Breast epithelium (tissue), 4 donors: Measurements from ENCODE around the gene FARP1. TPM values are rescaled to one million over a fixed set of nuclear protein-coding genes. Genes with fewer than 3 reads are reported as not detected.

Experiments
- DNase-seq, 2 donors: peaks; one replicate each; pipeline ENCODE4 v3.0.0-alpha.2; 2019; ENCODE audit warnings: low spot score in 2 of 2
- H3K27ac ChIP-seq, 2 donors: fragments of 200-600 bp; sonication (generic) in 1 of 2; one replicate each; pipeline ENCODE4 v1.5.1; 2016 to 2019; ENCODE audit warnings: mild to moderate bottlenecking in 1 of 2
- H3K27me3 ChIP-seq, 2 donors: fragments of 200-600 bp; sonication (generic) in 1 of 2; one replicate each; pipeline versions ENCODE4 v1.5.1 to v1.6.0; 2017 to 2019; ENCODE audit warnings: control low read depth in 1 of 2, mild to moderate bottlenecking in 1 of 2
- H3K36me3 ChIP-seq: fragments of 200-600 bp; one replicate; pipeline ENCODE4 v1.5.1; 2019
- H3K4me1 ChIP-seq, 2 donors: fragments of 200-600 bp; sonication (generic); one replicate each; pipeline ENCODE4 v1.5.1; 2016 to 2019; ENCODE audit warnings: control low read depth in 1 of 2
- H3K4me3 ChIP-seq, 3 donors: fragments of 200-600 bp; sonication (generic); 1 replicate in 2 of 3; 2 replicates in 1 of 3; pipeline ENCODE4 v1.5.1; 2016 to 2019; ENCODE audit warnings: mild to moderate bottlenecking in 3 of 3, moderate library complexity in 2 of 3
- H3K9me3 ChIP-seq, 2 donors: fragments of 200-600 bp; sonication (generic) in 1 of 2; one replicate each; pipeline ENCODE4 v1.5.1; 2016 to 2019; ENCODE audit warnings: control low read depth in 1 of 2
- POLR2A ChIP-seq: fragments of 450-650 bp; IDR thresholded peaks from one replicate; pipeline ENCODE4 v1.6.1; 2016; ENCODE audit warnings: antibody characterized with exemption, mild to moderate bottlenecking, moderate library complexity
- POLR2AphosphoS5 ChIP-seq, 3 donors: sonication (generic); formaldehyde crosslinking; IDR thresholded peaks; one replicate each; pipeline ENCODE4 v1.6.1; 2017; ENCODE audit warnings: antibody characterized with exemption in 3 of 3
- intact Hi-C: fragments of 100-400 bp; cut with DNase I; formaldehyde crosslinking; loops from one replicate; pipeline ENCODE4 v1.15.1; 2023; ENCODE audit warnings: low total_unique reads
- total RNA-seq, 3 donors: library from RNA; depleted of rRNA; stranded (reverse); fragments of >200 nt; gene quantifications; one replicate each; pipeline ENCODE4 v1.1.0, GENCODE V29; 2016
- TF ChIP-seq, protein P1 (sequence below), 3 donors: fragments of 450-650 bp; IDR thresholded peaks; one replicate each; pipeline ENCODE4 v1.5.1; 2016 to 2017; ENCODE audit warnings: antibody characterized with exemption in 3 of 3, mild to moderate bottlenecking in 3 of 3, moderate library complexity in 3 of 3

FARP1 gene
- total RNA-seq, 3 donors from 2014 or later: 29.8 to 97.3 (median 80.1) TPM

DNA sequence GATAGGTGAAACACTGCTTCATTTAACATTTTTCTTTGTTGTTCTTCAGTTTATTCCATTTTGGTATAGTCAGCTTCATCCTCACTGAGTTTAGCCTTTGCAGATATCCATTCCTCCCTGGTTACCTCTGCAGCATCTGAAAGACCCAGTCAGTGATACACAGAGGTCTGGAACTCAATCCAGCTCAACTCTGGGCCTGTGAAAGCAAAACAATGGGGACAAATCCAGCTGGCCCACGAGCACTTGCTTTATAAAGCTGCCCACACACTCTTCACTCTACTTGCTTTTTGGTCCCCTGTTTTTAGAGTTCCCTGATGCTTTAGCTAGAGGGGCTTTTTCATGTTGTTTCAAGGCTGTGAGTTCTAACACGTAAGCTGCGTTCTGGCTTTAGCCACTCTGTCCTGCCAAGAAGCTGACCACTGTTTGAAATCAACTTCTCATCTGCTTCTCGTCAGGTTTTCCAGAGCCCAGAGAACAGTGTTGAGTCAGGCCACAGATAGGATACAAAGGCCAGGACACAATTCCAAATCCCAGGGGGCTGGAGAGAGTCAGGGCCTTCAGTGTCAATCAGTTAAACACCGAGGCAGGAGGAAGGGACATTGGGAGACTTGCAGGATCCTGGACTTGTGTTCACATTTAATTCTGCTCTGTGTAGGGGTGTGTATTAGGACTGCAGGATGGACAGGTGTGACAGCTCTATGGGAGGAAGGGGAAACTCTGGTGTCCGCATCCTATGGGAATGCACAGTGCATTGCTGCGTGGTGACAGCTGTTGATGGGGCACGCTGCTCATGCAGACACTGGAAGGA, 117.7 kb downstream of the FARP1 start:
- intact Hi-C loops: no loop called here
- peaks cover 0 to 4% of the 10 kb centered on the region in 2 donors for H3K4me1 ChIP-seq
- TF ChIP-seq POLR2AphosphoS5 (IDR thresholded peaks at IDR 0.05): no peak
- TF ChIP-seq, protein P1, sequence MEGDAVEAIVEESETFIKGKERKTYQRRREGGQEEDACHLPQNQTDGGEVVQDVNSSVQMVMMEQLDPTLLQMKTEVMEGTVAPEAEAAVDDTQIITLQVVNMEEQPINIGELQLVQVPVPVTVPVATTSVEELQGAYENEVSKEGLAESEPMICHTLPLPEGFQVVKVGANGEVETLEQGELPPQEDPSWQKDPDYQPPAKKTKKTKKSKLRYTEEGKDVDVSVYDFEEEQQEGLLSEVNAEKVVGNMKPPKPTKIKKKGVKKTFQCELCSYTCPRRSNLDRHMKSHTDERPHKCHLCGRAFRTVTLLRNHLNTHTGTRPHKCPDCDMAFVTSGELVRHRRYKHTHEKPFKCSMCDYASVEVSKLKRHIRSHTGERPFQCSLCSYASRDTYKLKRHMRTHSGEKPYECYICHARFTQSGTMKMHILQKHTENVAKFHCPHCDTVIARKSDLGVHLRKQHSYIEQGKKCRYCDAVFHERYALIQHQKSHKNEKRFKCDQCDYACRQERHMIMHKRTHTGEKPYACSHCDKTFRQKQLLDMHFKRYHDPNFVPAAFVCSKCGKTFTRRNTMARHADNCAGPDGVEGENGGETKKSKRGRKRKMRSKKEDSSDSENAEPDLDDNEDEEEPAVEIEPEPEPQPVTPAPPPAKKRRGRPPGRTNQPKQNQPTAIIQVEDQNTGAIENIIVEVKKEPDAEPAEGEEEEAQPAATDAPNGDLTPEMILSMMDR (IDR thresholded peaks at IDR 0.05): no peak
- TF ChIP-seq POLR2A: no peak
- H3K9me3 ChIP-seq: no peaks in the 10 kb centered on the region
- DNase-seq: no peak
- peak overlapping the region; percentile 2 to 56 for H3K27ac ChIP-seq
- no peak overlapping the region for H3K4me3 ChIP-seq
- H3K27me3 ChIP-seq: no peaks in the 10 kb centered on the region
- no peaks in the 10 kb centered on the region for H3K36me3 ChIP-seq

DNA sequence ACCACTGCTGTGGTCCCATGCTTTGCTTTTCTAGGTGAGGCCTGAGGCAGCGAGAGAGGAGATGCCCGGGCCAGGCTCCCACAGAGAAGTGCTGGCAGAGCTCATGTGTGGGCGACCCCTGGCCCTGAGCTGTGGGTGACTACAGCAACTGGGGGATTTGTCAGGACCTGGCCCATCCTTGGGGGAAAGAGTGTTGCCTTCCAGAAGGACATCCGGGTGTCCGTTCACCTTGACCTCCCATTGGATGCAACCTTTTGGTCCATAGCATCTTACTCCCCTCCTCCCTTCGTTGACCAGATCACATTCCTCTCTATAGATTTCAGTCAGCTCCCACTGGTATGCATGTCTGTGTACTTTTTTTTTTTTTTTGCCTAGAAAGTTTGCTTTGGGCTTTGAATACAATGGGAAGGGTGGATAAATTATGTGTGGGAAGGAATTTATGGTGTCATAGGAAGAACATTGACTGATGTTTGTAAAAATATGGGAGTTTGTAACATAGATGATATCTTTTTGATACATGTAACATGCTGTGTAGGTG, 118.3 kb downstream of the FARP1 start:
- intact Hi-C loops: no loop called here
- H3K4me1 ChIP-seq: peaks cover 0 to 4% of the 10 kb centered on the region in 2 donors
- no peaks in the 10 kb centered on the region for H3K9me3 ChIP-seq
- no peaks in the 10 kb centered on the region for H3K36me3 ChIP-seq
- DNase-seq: no peak
- no peak overlapping the region for H3K4me3 ChIP-seq
- TF ChIP-seq POLR2A (no peak), POLR2AphosphoS5 (IDR thresholded peaks at IDR 0.05) (no peak)
- TF ChIP-seq, protein P1 (IDR thresholded peaks at IDR 0.05): no peak
- no peaks in the 10 kb centered on the region for H3K27me3 ChIP-seq
- H3K27ac ChIP-seq: peak overlapping the region; percentile 2 to 56

DNA sequence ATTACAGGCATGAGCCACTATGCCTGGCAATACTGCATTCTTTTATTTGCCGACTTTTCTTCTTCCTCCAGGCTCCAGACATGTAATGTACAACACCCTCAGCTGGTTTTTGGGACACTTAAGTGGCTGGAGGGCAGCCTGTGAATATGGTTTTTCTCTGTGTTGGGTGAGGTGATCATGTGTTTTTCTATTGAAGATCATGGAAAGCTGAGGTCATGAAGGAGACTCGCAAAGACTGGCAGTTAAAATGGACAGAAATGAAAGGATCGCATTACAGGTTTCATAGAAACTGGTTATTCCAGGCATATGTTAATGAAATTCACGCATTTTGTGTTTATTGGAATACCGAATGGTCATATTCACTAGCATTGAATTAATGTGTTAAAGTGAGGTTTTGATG, 119.4 kb downstream of the FARP1 start:
- peaks cover 0 to 4% of the 10 kb centered on the region in 2 donors for H3K4me1 ChIP-seq
- no peak for DNase-seq
- no peaks in the 10 kb centered on the region for H3K27me3 ChIP-seq
- intact Hi-C loops: no loop called here
- no peak overlapping the region for H3K27ac ChIP-seq
- no peaks in the 10 kb centered on the region for H3K36me3 ChIP-seq
- H3K4me3 ChIP-seq: no peak overlapping the region
- TF ChIP-seq, protein P1 (IDR thresholded peaks at IDR 0.05): no peak
- no peak for TF ChIP-seq POLR2AphosphoS5 (IDR thresholded peaks at IDR 0.05)
- no peak for TF ChIP-seq POLR2A
- H3K9me3 ChIP-seq: no peaks in the 10 kb centered on the region

DNA sequence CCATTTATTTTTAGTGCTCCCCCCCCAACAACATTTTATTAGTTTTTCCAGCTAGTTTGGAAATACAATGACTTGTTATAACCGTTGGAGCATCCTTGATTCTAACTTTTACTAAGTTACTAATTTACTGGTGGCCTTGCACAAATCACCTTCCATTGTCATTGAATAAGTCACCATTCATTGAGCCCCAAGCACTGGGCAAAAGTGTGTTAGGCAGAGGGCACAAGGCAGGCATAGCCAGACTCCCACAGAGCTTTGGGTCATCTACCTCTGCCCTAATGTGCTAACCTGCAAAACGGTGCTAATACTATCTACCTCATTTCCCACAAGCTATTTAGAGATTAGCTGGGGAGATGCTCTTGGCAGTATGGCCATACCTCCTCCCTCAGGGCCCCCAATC, 120.9 kb downstream of the FARP1 start:
- intact Hi-C loops: no loop called here
- Histone ChIP-seq H3K4me3 (no peak overlapping the region), H3K4me1 (peaks cover 0 to 4% of the 10 kb centered on the region in 2 donors), H3K27ac (no peak overlapping the region), H3K27me3 (no peaks in the 10 kb centered on the region), H3K9me3 (no peaks in the 10 kb centered on the region), H3K36me3 (no peaks in the 10 kb centered on the region)
- no peak for DNase-seq
- TF ChIP-seq POLR2A (no peak), POLR2AphosphoS5 (IDR thresholded peaks at IDR 0.05) (no peak)
- TF ChIP-seq, protein P1 (IDR thresholded peaks at IDR 0.05): no peak

DNA sequence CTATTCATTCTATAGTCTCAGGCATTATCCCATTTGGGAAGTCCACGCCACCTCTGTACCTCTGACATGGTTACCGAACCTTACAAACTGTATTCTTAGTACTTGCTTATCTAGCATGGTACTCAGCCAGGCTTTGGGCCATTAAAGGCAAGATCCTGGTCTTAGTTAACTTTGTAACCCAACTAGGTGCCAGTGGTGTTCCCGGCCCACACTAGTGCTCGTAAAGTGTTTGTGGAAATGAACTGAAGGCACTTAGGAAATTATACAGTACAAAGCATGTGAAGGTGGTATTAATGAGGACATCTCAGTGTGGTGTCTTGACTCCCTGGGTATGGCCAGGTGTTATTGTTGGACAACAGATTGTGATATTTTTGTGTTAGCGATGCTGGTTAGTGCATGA, 122.0 kb downstream of the FARP1 start:
- no peak overlapping the region for H3K4me3 ChIP-seq
- intact Hi-C loops: no loop called here
- no peaks in the 10 kb centered on the region for H3K27me3 ChIP-seq
- H3K36me3 ChIP-seq: no peaks in the 10 kb centered on the region
- TF ChIP-seq, protein P1 (IDR thresholded peaks at IDR 0.05): no peak
- TF ChIP-seq POLR2A (no peak), POLR2AphosphoS5 (IDR thresholded peaks at IDR 0.05) (no peak)
- no peak for DNase-seq
- no peaks in the 10 kb centered on the region for H3K9me3 ChIP-seq
- H3K27ac ChIP-seq: no peak overlapping the region
- H3K4me1 ChIP-seq: peaks cover 0 to 4% of the 10 kb centered on the region in 2 donors
